Esophagus muscularis mucosa (tissue), 4 donors: ENCODE results near the gene STARD5. TPM values are rescaled to one million over a fixed set of nuclear protein-coding genes. Genes with fewer than 3 reads are reported as not detected.

Experiments
- DNase-seq: peaks from one replicate; pipeline ENCODE4 v3.0.0-alpha.2; 2017; ENCODE audit errors: extremely low spot score
- H3K27ac ChIP-seq, 4 donors: fragments of 200-600 bp; sonication (generic); replicated peaks in 1 of 4; 1 replicate in 3 of 4; 2 replicates in 1 of 4; pipeline ENCODE4 v1.5.1; 2016 to 2019; ENCODE audit warnings: mild to moderate bottlenecking in 1 of 4
- H3K27me3 ChIP-seq, 4 donors: fragments of 200-600 bp; sonication (generic); one replicate each; pipeline versions ENCODE4 v1.5.1 to v1.6.0; 2016 to 2019
- H3K36me3 ChIP-seq, 4 donors: fragments of 200-600 bp; sonication (generic); one replicate each; pipeline ENCODE4 v1.5.1; 2016 to 2019
- H3K4me1 ChIP-seq, 4 donors: fragments of 200-600 bp; sonication (generic); one replicate each; pipeline ENCODE4 v1.5.1; 2016 to 2019
- H3K4me3 ChIP-seq, 4 donors: fragments of 200-600 bp; sonication (generic); 1 replicate in 2 of 4; 2 replicates in 2 of 4; pipeline ENCODE4 v1.5.1; 2016 to 2019; ENCODE audit warnings: mild to moderate bottlenecking in 4 of 4, moderate library complexity in 1 of 4
- H3K9me3 ChIP-seq, 4 donors: fragments of 200-600 bp; sonication (generic); 1 replicate in 3 of 4; 2 replicates in 1 of 4; pipeline ENCODE4 v1.5.1; 2016 to 2019
- CTCF ChIP-seq, 3 experiments: fragments of 200-600 bp in 2 of 3; fragments of 450-650 bp in 1 of 3; sonication (generic) in 2 of 3; IDR thresholded peaks; one replicate each; pipeline ENCODE4 v1.5.1; 2017 to 2019; ENCODE audit warnings: antibody characterized with exemption in 3 of 3, mild to moderate bottlenecking in 2 of 3, moderate library complexity in 1 of 3
- EP300 ChIP-seq: sonication (generic); formaldehyde crosslinking; IDR thresholded peaks from one replicate; pipeline ENCODE4 v1.6.1; 2017; ENCODE audit warnings: antibody characterized with exemption
- POLR2A ChIP-seq: fragments of 450-650 bp; IDR thresholded peaks from one replicate; pipeline ENCODE4 v1.6.1; 2017; ENCODE audit warnings: antibody characterized with exemption, moderate library complexity, mild to moderate bottlenecking, low read depth
- POLR2AphosphoS5 ChIP-seq, 2 donors: sonication (generic); formaldehyde crosslinking; IDR thresholded peaks; one replicate each; pipeline ENCODE4 v1.6.1; 2017; ENCODE audit warnings: antibody characterized with exemption in 2 of 2
- WGBS: methylation state at CpG from one replicate; pipeline ENCODE4 v1.1.5; 2018; 5-methylcytosine and 5-hydroxymethylcytosine counted together
- intact Hi-C: fragments of 100-400 bp; cut with DNase I; formaldehyde crosslinking; loops from one replicate; pipeline ENCODE4 v1.15.1; 2023
- total RNA-seq, 4 donors: library from RNA; depleted of rRNA; stranded (reverse); fragments of >200 nt; gene quantifications; one replicate each; pipeline versions ENCODE4 v1.1.0 to v1.2.1, GENCODE V29; 2016

STARD5 gene
- total RNA-seq, 4 donors from 2014 or later = 2.7 to 3.7 (median 3.0) TPM

GRCh38 chr15:81274931-81275707, 48.8 kb downstream of the STARD5 start:
- peak in 1 of 2 donors; percentile 24 for TF ChIP-seq POLR2AphosphoS5 (IDR thresholded peaks at IDR 0.05)
- TF ChIP-seq EP300 = no peak
- no peak for TF ChIP-seq POLR2A
- TF ChIP-seq CTCF (IDR thresholded peaks at IDR 0.05) = peak; percentile 80 to 89 (median 83)
- intact Hi-C loops = loop anchor here (1.0 to 10.0 kb wide), 2 partner anchors 60 to 125 kb away; no protein-coding TSS in a partner anchor
- Histone ChIP-seq H3K4me3 (no peak overlapping the region), H3K4me1 (peaks cover 3 to 30% (median 23%) of the 10 kb centered on the region in 4 donors), H3K36me3 (peaks cover 0 to 10% (median 0%) of the 10 kb centered on the region in 4 donors), H3K27ac (peak overlapping the region; percentile 3 to 23 (median 7)), H3K27me3 (no peaks in the 10 kb centered on the region), H3K9me3 (peaks cover 0 to 6% (median 6%) of the 10 kb centered on the region in 4 donors)
- WGBS = 15% methylated on average over 11 of the region's 11 CpGs
- no peak for DNase-seq

GRCh38 chr15:81274255-81274654, 49.7 kb downstream of the STARD5 start:
- H3K4me1 ChIP-seq = peaks cover 0 to 23% (median 16%) of the 10 kb centered on the region in 4 donors
- intact Hi-C loops = loop anchor here (10.0 kb wide), 1 partner anchor 61 kb away; no protein-coding TSS in a partner anchor
- no peak for TF ChIP-seq EP300
- no peak for TF ChIP-seq POLR2A
- TF ChIP-seq POLR2AphosphoS5 (IDR thresholded peaks at IDR 0.05) = no peak
- no peak for TF ChIP-seq CTCF (IDR thresholded peaks at IDR 0.05)
- H3K27me3 ChIP-seq = no peaks in the 10 kb centered on the region
- WGBS = 79% methylated on average over 4 of the region's 4 CpGs
- H3K27ac ChIP-seq = peak overlapping the region in 1 of 4 donors; percentile 5
- no peak for DNase-seq
- H3K4me3 ChIP-seq = no peak overlapping the region
- H3K9me3 ChIP-seq = peaks cover 0 to 6% (median 6%) of the 10 kb centered on the region in 4 donors
- peaks cover 0 to 10% (median 0%) of the 10 kb centered on the region in 4 donors for H3K36me3 ChIP-seq

GRCh38 chr15:81273855-81274254, 50.1 kb downstream of the STARD5 start:
- Histone ChIP-seq H3K27me3 (no peaks in the 10 kb centered on the region), H3K4me3 (no peak overlapping the region), H3K27ac (no peak overlapping the region), H3K4me1 (peaks cover 0 to 23% (median 16%) of the 10 kb centered on the region in 4 donors), H3K9me3 (peaks cover 0 to 6% (median 6%) of the 10 kb centered on the region in 4 donors), H3K36me3 (peaks cover 0 to 10% (median 0%) of the 10 kb centered on the region in 4 donors)
- intact Hi-C loops = loop anchor here (10.0 kb wide), 1 partner anchor 61 kb away; no protein-coding TSS in a partner anchor
- no peak for TF ChIP-seq POLR2A
- no peak for TF ChIP-seq EP300
- TF ChIP-seq POLR2AphosphoS5 (IDR thresholded peaks at IDR 0.05) = no peak
- no peak for TF ChIP-seq CTCF (IDR thresholded peaks at IDR 0.05)
- DNase-seq = peak; percentile 81
- WGBS = 83% methylated on average over 2 of the region's 2 CpGs

GRCh38 chr15:81273200-81273599, 50.7 kb downstream of the STARD5 start:
- H3K27me3 ChIP-seq = no peaks in the 10 kb centered on the region
- H3K9me3 ChIP-seq = peaks cover 0 to 6% (median 6%) of the 10 kb centered on the region in 4 donors
- H3K4me3 ChIP-seq = no peak overlapping the region
- no peak overlapping the region for H3K27ac ChIP-seq
- TF ChIP-seq POLR2AphosphoS5 (IDR thresholded peaks at IDR 0.05) = no peak
- intact Hi-C loops = loop anchor here (10.0 kb wide), 1 partner anchor 62 kb away; no protein-coding TSS in a partner anchor
- 90% methylated on average over 2 of the region's 5 CpGs for WGBS
- peak; percentile 79 for DNase-seq
- peaks cover 0 to 10% (median 0%) of the 10 kb centered on the region in 4 donors for H3K36me3 ChIP-seq
- peaks cover 0 to 23% (median 16%) of the 10 kb centered on the region in 4 donors for H3K4me1 ChIP-seq
